GM12878 (cell line): Measurements from ENCODE around the gene CRYGN. TPM values are rescaled to one million over a fixed set of nuclear protein-coding genes. Genes with fewer than 3 reads are reported as not detected.
A peak's percentile ranks its signal among the peaks of the same experiment; 100 is the strongest.

Source experiments
- ATAC-seq: fragments of 200-7000 bp; cut with Tn5 transposase; 3 replicates; pipeline ENCODE4 v1.9.1; 2020; ENCODE audit warnings: mild to moderate bottlenecking, moderate library complexity
- BruUV-seq: library from RNA; stranded (reverse); fragments of 400-500 nt; replicated peaks from 2 replicates; lab custom pipeline; 2021; lab: Mats Ljungman, UMichigan
- CTCF ChIA-PET: fragments of 300-600 bp; sonication (Branson Sonifier 250); formaldehyde crosslinking; extraction: SDS; loops from one replicate; lab custom pipeline; 2021; ENCODE audit warnings: inconsistent platforms; lab: Yijun Ruan, JAX
- POLR2A ChIA-PET: fragments of 350-600 bp; formaldehyde crosslinking; extraction: SDS; loops from one replicate; lab custom pipeline; 2021; ENCODE audit warnings: inconsistent platforms; lab: Charles Lee
- RAD21 ChIA-PET: fragments of 300-600 bp; sonication (Branson Sonifier 250); formaldehyde crosslinking; loops from one replicate; lab custom pipeline; 2023; ENCODE audit warnings: antibody characterized with exemption; ENCODE audit not compliant: unreplicated experiment; lab: Charles Lee
- SMC1A ChIA-PET: fragments of 300-600 bp; sonication (Branson Sonifier 250); formaldehyde crosslinking; loops from one replicate; lab custom pipeline; 2023; ENCODE audit not compliant: unreplicated experiment, uncharacterized antibody; lab: Charles Lee
- DNase-seq: peaks from one replicate; pipeline ENCODE4 v3.0.0-alpha.2; 2011; ENCODE audit warnings: low read depth, low spot score
- FAIRE-seq: peaks from 3 replicates; lab custom pipeline; 2011; peaks lifted over from hg19 to GRCh38; lab: Jason Lieb, UNC
- H2AFZ ChIP-seq: 2 replicates; pipeline ENCODE4 v1.6.0; 2011; ENCODE audit warnings: low read depth, low read length, control low read depth; ENCODE audit not compliant: control insufficient read depth
- H3K27ac ChIP-seq: 2 replicates; pipeline ENCODE4 v1.5.1; 2011; ENCODE audit warnings: control low read depth; ENCODE audit not compliant: control insufficient read depth, insufficient read depth
- H3K27me3 ChIP-seq, 2 experiments: replicated peaks in 1 of 2; 2 replicates each; pipeline versions ENCODE4 v1.6.0 to v1.6.1; 2011; ENCODE audit warnings: low read length in 1 of 2; ENCODE audit not compliant: control insufficient read depth in 2 of 2, insufficient read depth in 2 of 2
- H3K36me3 ChIP-seq, 2 experiments: 2 replicates each; pipeline ENCODE4 v1.5.1; 2011; ENCODE audit warnings: low read length in 1 of 2; ENCODE audit not compliant: control insufficient read depth in 2 of 2, insufficient read depth in 2 of 2
- H3K4me1 ChIP-seq: 2 replicates; pipeline ENCODE4 v1.6.1; 2011; ENCODE audit warnings: mild to moderate bottlenecking, low read length, moderate library complexity, mixed read lengths; ENCODE audit not compliant: control insufficient read depth, insufficient read depth
- H3K4me2 ChIP-seq: 2 replicates; pipeline ENCODE4 v1.6.0; 2011; ENCODE audit warnings: control low read depth; ENCODE audit not compliant: control insufficient read depth, insufficient read depth
- H3K4me3 ChIP-seq: fragments of 200-600 bp; sonication (generic); 2 replicates; pipeline ENCODE4 v1.5.1; 2016
- H3K79me2 ChIP-seq: 2 replicates; pipeline ENCODE4 v1.6.0; 2011; ENCODE audit warnings: low read length; ENCODE audit not compliant: control insufficient read depth, insufficient read depth
- H3K9ac ChIP-seq: 2 replicates; pipeline ENCODE4 v1.8.0; 2011; ENCODE audit warnings: low read length, control low read depth, mixed read lengths; ENCODE audit not compliant: control insufficient read depth, insufficient read depth
- H3K9me3 ChIP-seq: replicated peaks from 3 replicates; pipeline ENCODE4 v1.5.1; 2011; ENCODE audit warnings: mild to moderate bottlenecking, low read length; ENCODE audit not compliant: control insufficient read depth, insufficient read depth
- H4K20me1 ChIP-seq: 2 replicates; pipeline ENCODE4 v1.6.0; 2011; ENCODE audit not compliant: control insufficient read depth, insufficient read depth
- CBX3 ChIP-seq: fragments of 200-600 bp; sonication (generic); IDR thresholded peaks from 2 replicates; pipeline ENCODE4 v1.6.1; 2016; ENCODE audit warnings: low read depth, borderline replicate concordance
- FOXK2 ChIP-seq: fragments of 450-650 bp; IDR thresholded peaks from 2 replicates; pipeline ENCODE4 v1.6.1; 2017; ENCODE audit warnings: mild to moderate bottlenecking, moderate library complexity
- FOXM1 ChIP-seq: IDR thresholded peaks from 2 replicates; pipeline ENCODE4 v1.6.1; 2012; ENCODE audit warnings: low read depth, mild to moderate bottlenecking, inconsistent platforms, low read length, moderate library complexity
- IRF4 ChIP-seq: IDR thresholded peaks from 2 replicates; pipeline ENCODE4 v1.6.1; 2011; ENCODE audit warnings: low read depth, low read length
- NR2F1 ChIP-seq: fragments of 450-650 bp; conservative IDR thresholded peaks from 2 replicates; pipeline ENCODE4 v1.6.1; 2017; ENCODE audit warnings: mild to moderate bottlenecking
- RAD21 ChIP-seq: IDR thresholded peaks from 2 replicates; pipeline ENCODE4 v1.6.1; 2011; ENCODE audit warnings: mild to moderate bottlenecking, low read depth, low read length, moderate library complexity; ENCODE audit not compliant: insufficient read depth
- RB1 ChIP-seq: fragments of 450-650 bp; formaldehyde crosslinking; IDR thresholded peaks from 2 replicates; pipeline ENCODE4 v1.6.1; 2017; ENCODE audit warnings: mild to moderate bottlenecking, borderline replicate concordance
- RBBP5 ChIP-seq: fragments of 200-600 bp; sonication (generic); conservative IDR thresholded peaks from 2 replicates; pipeline ENCODE4 v1.6.1; 2016
- RELA ChIP-seq: fragments of 450-650 bp; IDR thresholded peaks from 2 replicates; pipeline ENCODE4 v1.8.0; 2014; ENCODE audit warnings: borderline replicate concordance; ENCODE audit not compliant: partially characterized antibody
- WGBS: methylation state at CpG from one replicate; pipeline ENCODE4 v1.1.6; 2016; ENCODE audit warnings: low lambda C conversion rate; ENCODE audit not compliant: insufficient replicate concordance, insufficient coverage; ENCODE audit errors: missing lambda C conversion rate; 5-methylcytosine and 5-hydroxymethylcytosine counted together
- in situ Hi-C: fragments of 300-500 bp; cut with MboI; formaldehyde crosslinking; loops from 9 replicates; pipeline ENCODE4 v1.14.3; 2018; ENCODE audit warnings: mixed read lengths
- intact Hi-C: fragments of 100-400 bp; cut with micrococcal nuclease; formaldehyde crosslinking; loops from one replicate; pipeline ENCODE4 v1.14.2; 2022; ENCODE audit not compliant: unreplicated experiment
- polyA plus RNA-seq, 11 experiments: library from polyadenylated mRNA; depleted of rRNA in 4 of 11; unstranded in 6 of 11; stranded (reverse) in 5 of 11; fragments of >200 nt; fragmentation: Nextera tagmentation in 4 of 11; fragmentation: Illumina TruSeq in 1 of 11; extraction: Ambion mirVana in 4 of 11; extraction: Trizol in 1 of 11; gene quantifications; 1 replicate in 1 of 11; 2 replicates in 10 of 11; pipeline versions ENCODE4 v1.2.1 to v1.2.3, GENCODE V29; 2011 to 2016; ENCODE audit warnings: inconsistent platforms in 2 of 11, missing spikeins in 2 of 11, low read depth in 1 of 11
- total RNA-seq, 4 experiments: library from RNA; depleted of rRNA in 3 of 4; stranded (reverse); fragments of >200 nt in 3 of 4; fragmentation: Illumina TruSeq in 1 of 4; extraction: Trizol in 1 of 4; gene quantifications; 2 replicates each; pipeline versions ENCODE4 v1.2.1 to v1.2.3, GENCODE V29; 2013 to 2021
- TF ChIP-seq, protein P1 (sequence below): fragments of 450-650 bp; formaldehyde crosslinking; IDR thresholded peaks from 2 replicates; pipeline ENCODE4 v1.4.0; 2022; ENCODE audit warnings: mild to moderate bottlenecking, moderate library complexity

CRYGN gene
- total and polyA plus RNA-seq, 10 of the 15 experiments (the other 5 are each of a cell fraction or from before 2014, with no cell fraction given): not detected

DNA sequence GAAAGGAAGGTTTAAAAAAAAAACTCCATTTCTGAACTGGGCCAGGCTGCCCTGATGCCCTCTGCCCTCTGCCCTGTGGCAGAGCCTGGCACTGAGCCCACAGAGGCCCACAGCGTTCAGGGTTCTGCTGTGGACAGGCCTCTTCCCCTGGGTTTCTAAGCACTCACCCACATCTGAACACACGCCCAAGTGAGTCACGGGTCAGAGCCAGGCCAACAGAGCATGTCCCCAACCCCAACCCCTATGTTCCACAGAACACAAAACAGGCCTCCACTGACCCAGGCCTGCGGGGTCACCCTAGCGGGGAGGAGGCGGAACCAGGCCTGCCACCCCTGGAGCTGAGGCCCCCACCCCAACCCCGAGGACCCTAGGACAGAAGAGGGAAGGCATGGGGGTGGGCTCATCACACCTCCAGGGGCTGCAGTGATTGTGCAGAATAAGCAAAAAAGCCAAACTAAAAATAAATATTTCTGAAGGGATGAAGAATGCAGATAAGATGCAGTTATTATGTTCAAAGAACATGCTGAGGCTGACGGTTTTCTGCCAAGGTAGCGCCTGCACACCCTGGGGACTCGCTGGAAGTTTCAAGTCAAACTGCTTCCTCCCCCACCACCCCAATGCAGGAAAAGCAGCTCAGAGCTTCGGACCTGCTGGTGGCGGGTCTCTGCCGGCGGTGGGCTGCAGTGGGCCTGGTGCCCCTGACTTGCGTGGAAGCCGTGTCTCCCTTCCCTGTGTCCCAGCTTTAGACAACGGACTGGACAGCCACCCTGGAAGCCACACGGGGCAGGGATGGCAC, 35.5 kb downstream of the CRYGN start:
- DNase-seq (no peak), FAIRE-seq (no peak), ATAC-seq (no peak)
- no peak overlapping the region for H3K4me3 ChIP-seq
- H3K9me3 ChIP-seq: no peaks in the 10 kb centered on the region
- no peak overlapping the region for H2AFZ ChIP-seq
- intact Hi-C loops: no loop called here
- no peak overlapping the region for H3K4me2 ChIP-seq
- SMC1A ChIA-PET: no interaction called here
- RAD21 ChIA-PET: no interaction called here
- in situ Hi-C loops: no loop called here
- peak; percentile 54; the same call in 1 of the 2 replicates for TF ChIP-seq NR2F1
- TF ChIP-seq CBX3: no peak
- WGBS: 26% methylated on average over 18 of the region's 18 CpGs
- peaks cover 1 to 2% of the 10 kb centered on the region in 2 experiments; a peak in 2 of 4 replicates for H3K27me3 ChIP-seq
- peaks cover 13% of the 10 kb centered on the region for H3K4me1 ChIP-seq
- H3K27ac ChIP-seq: no peak overlapping the region
- CTCF ChIA-PET: no interaction called here
- no peaks in the 10 kb centered on the region for H3K36me3 ChIP-seq
- H3K79me2 ChIP-seq: no peaks in the 10 kb centered on the region
- no TSS peak for BruUV-seq
- POLR2A ChIA-PET: no interaction called here
- H4K20me1 ChIP-seq: no peaks in the 10 kb centered on the region
- no peak overlapping the region for H3K9ac ChIP-seq

DNA sequence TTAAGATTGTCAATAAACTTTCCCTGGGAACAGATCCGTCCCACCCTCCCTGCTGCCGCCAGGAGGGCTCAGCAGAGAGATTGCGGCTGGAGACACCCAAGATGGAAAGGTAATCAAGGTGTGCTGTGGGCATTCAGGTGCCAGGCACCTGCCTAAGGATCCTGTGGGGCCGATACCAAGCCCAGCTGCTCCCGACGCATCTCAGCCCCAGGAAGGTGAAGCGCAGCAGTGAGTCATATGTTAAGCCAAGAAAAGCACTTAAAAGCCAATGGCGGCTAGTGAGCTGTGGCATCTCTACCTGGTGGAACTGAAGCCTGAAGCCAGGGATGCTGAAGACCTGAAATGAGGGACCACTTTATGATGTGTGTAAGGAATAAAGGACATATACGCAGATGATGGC, 36.2 kb downstream of the CRYGN start:
- ChIA-PET SMC1A (no interaction called here), RAD21 (no interaction called here), CTCF (no interaction called here), POLR2A (no interaction called here)
- WGBS: 80% methylated on average over 9 of the region's 9 CpGs
- no peaks in the 10 kb centered on the region for H4K20me1 ChIP-seq
- H3K27me3 ChIP-seq: peaks cover under 1 to 1% of the 10 kb centered on the region in 2 experiments; a peak in 1 of 4 replicates
- H3K4me1 ChIP-seq: peaks cover 13% of the 10 kb centered on the region
- in situ Hi-C loops (no loop called here), intact Hi-C loops (no loop called here)
- no TSS peak for BruUV-seq
- H3K36me3 ChIP-seq: no peaks in the 10 kb centered on the region
- FAIRE-seq: no peak
- no peak for ATAC-seq
- no peak overlapping the region for H3K9ac ChIP-seq
- H2AFZ ChIP-seq: no peak overlapping the region
- no peak overlapping the region for H3K27ac ChIP-seq
- no peaks in the 10 kb centered on the region for H3K79me2 ChIP-seq
- H3K4me2 ChIP-seq: no peak overlapping the region
- no peaks in the 10 kb centered on the region for H3K9me3 ChIP-seq
- H3K4me3 ChIP-seq: no peak overlapping the region
- DNase-seq: no peak
- TF ChIP-seq RAD21: no peak
- TF ChIP-seq IRF4: no peak
- TF ChIP-seq, protein P1, sequence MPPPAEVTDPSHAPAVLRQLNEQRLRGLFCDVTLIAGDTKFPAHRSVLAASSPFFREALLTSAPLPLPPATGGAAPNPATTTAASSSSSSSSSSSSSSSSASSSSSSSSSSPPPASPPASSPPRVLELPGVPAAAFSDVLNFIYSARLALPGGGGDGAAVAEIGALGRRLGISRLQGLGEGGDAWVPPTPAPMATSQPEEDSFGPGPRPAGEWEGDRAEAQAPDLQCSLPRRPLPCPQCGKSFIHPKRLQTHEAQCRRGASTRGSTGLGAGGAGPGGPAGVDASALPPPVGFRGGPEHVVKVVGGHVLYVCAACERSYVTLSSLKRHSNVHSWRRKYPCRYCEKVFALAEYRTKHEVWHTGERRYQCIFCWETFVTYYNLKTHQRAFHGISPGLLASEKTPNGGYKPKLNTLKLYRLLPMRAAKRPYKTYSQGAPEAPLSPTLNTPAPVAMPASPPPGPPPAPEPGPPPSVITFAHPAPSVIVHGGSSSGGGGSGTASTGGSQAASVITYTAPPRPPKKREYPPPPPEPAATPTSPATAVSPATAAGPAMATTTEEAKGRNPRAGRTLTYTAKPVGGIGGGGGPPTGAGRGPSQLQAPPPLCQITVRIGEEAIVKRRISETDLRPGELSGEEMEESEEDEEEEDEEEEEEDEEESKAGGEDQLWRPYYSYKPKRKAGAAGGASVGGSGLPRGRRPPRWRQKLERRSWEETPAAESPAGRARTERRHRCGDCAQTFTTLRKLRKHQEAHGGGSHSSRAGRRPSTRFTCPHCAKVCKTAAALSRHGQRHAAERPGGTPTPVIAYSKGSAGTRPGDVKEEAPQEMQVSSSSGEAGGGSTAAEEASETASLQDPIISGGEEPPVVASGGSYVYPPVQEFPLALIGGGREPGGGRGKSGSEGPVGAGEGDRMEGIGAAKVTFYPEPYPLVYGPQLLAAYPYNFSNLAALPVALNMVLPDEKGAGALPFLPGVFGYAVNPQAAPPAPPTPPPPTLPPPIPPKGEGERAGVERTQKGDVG (CRISPR knock-in tag): no peak
- no peak for TF ChIP-seq RBBP5
- no peak for TF ChIP-seq FOXM1
- TF ChIP-seq RELA: no peak
- no peak for TF ChIP-seq FOXK2
- no peak for TF ChIP-seq RB1
